Caco-2 (cell line): ENCODE measurements around the gene GFRA1. TPM values are rescaled to one million over a fixed set of nuclear protein-coding genes. Genes with fewer than 3 reads are reported as not detected.

ENCODE experiments used
- BruUV-seq: library from RNA; stranded (reverse); fragments of 400-500 nt; replicated peaks from 2 replicates; lab custom pipeline; 2021; lab: Mats Ljungman, UMichigan
- CTCF ChIA-PET: fragments of 300-600 bp; sonication (Branson Sonifier 250); formaldehyde crosslinking; loops from one replicate; lab custom pipeline; 2022; ENCODE audit warnings: antibody characterized with exemption; lab: Charles Lee
- POLR2A ChIA-PET: fragments of 300-600 bp; sonication (Branson Sonifier 250); formaldehyde crosslinking; loops from one replicate; lab custom pipeline; 2022; ENCODE audit warnings: antibody characterized with exemption; lab: Charles Lee
- DNase-seq, 2 experiments: peaks; one replicate each; pipeline versions ENCODE4 v3.0.0 to v3.0.0-alpha.2; 2020 to 2022
- H3K27me3 ChIP-seq: replicated peaks from 2 replicates; pipeline ENCODE4 v1.6.0; 2011; ENCODE audit warnings: low read length; ENCODE audit not compliant: control insufficient read depth, insufficient read depth
- H3K36me3 ChIP-seq: 2 replicates; pipeline ENCODE4 v1.5.1; 2011; ENCODE audit warnings: low read length; ENCODE audit not compliant: control insufficient read depth, insufficient read depth
- H3K4me1 ChIP-seq: fragments of 250-450 bp; sonication (Bioruptor Pico); 2 replicates; pipeline ENCODE4 v1.5.1; 2020; ENCODE audit warnings: mild to moderate bottlenecking
- H3K4me3 ChIP-seq: 2 replicates; pipeline ENCODE4 v1.5.1; 2011; ENCODE audit warnings: low read depth, mild to moderate bottlenecking, control low read depth, low read length
- H3K9me3 ChIP-seq: fragments of 250-450 bp; sonication (Bioruptor Pico); 2 replicates; pipeline ENCODE4 v1.5.1; 2020; ENCODE audit warnings: mild to moderate bottlenecking, moderate library complexity
- H3K27ac Mint-ChIP-seq: one replicate; pipeline ENCODE4 v1.8.0; 2022; ENCODE audit warnings: mixed read lengths; ENCODE audit not compliant: unreplicated experiment
- H3K27me3 Mint-ChIP-seq: one replicate; pipeline ENCODE4 v1.8.0; 2022; ENCODE audit warnings: mixed read lengths; ENCODE audit not compliant: insufficient read depth, unreplicated experiment
- H3K36me3 Mint-ChIP-seq: one replicate; pipeline ENCODE4 v1.8.0; 2022; ENCODE audit warnings: mild to moderate bottlenecking, mixed read lengths; ENCODE audit not compliant: insufficient read depth, unreplicated experiment
- H3K4me1 Mint-ChIP-seq: one replicate; pipeline ENCODE4 v1.8.0; 2022; ENCODE audit warnings: low read depth, mixed read lengths; ENCODE audit not compliant: unreplicated experiment
- H3K4me3 Mint-ChIP-seq: one replicate; pipeline ENCODE4 v1.8.0; 2022; ENCODE audit warnings: mild to moderate bottlenecking, moderate library complexity, mixed read lengths; ENCODE audit not compliant: unreplicated experiment
- H3K9me3 Mint-ChIP-seq: one replicate; pipeline ENCODE4 v1.8.0; 2022; ENCODE audit warnings: mixed read lengths; ENCODE audit not compliant: unreplicated experiment
- CTCF ChIP-seq, 2 experiments: fragments of 200-600 bp in 1 of 2; IDR thresholded peaks; 1 replicate in 1 of 2; 2 replicates in 1 of 2; pipeline versions ENCODE4 v1.5.1 to v1.8.0; 2011 to 2022; ENCODE audit warnings: antibody characterized with exemption in 1 of 2, control low read depth in 1 of 2, inconsistent platforms in 1 of 2, low read depth in 1 of 2, low read length in 1 of 2, mild to moderate bottlenecking in 1 of 2, moderate library complexity in 1 of 2; ENCODE audit not compliant: insufficient read depth in 1 of 2, severe bottlenecking in 1 of 2, unreplicated experiment in 1 of 2
- intact Hi-C: fragments of 100-400 bp; cut with micrococcal nuclease; formaldehyde crosslinking; loops from one replicate; pipeline ENCODE4 v1.10.0; 2022; ENCODE audit not compliant: unreplicated experiment
- total RNA-seq: library from RNA; stranded (reverse); gene quantifications from 2 replicates; pipeline ENCODE4 v1.2.3, GENCODE V29; 2022

The GFRA1 gene
- total RNA-seq, 1 experiment from 2014 or later: not detected

- Mint-ChIP-seq H3K9me3 (no peaks in the 10 kb centered on the region), H3K36me3 (no peaks in the 10 kb centered on the region), H3K27me3 (no peaks in the 10 kb centered on the region), H3K27ac (no peak overlapping the region), H3K4me1 (no peaks in the 10 kb centered on the region), H3K4me3 (no peak overlapping the region)
- H3K4me3 ChIP-seq: no peak overlapping the region
- no peaks in the 10 kb centered on the region for H3K27me3 ChIP-seq
- peaks cover 6% of the 10 kb centered on the region; the same call in 1 of the 2 replicates for H3K4me1 ChIP-seq
- ChIA-PET POLR2A (no interaction called here), CTCF (no interaction called here)
- no peaks in the 10 kb centered on the region for H3K9me3 ChIP-seq
- BruUV-seq: no TSS peak
- H3K36me3 ChIP-seq: no peaks in the 10 kb centered on the region
- no peak for TF ChIP-seq CTCF (IDR thresholded peaks at IDR 0.05; ENCODE audit: insufficient read depth in 1 of 2, low read depth in 1 of 2, low read length in 1 of 2, severe bottlenecking in 1 of 2, unreplicated experiment in 1 of 2)
- DNase-seq: no peak
- intact Hi-C loops: no loop called here
These were observed 190.2 kb downstream of the GFRA1 start for GRCh38 chr10:116082762-116083161.

GRCh38 chr10:116082206-116082605 lies 190.8 kb downstream of the GFRA1 start:
- Mint-ChIP-seq H3K4me1 (no peaks in the 10 kb centered on the region), H3K36me3 (no peaks in the 10 kb centered on the region), H3K27me3 (no peaks in the 10 kb centered on the region), H3K4me3 (no peak overlapping the region), H3K27ac (no peak overlapping the region), H3K9me3 (no peaks in the 10 kb centered on the region)
- ChIA-PET CTCF (no interaction called here), POLR2A (no interaction called here)
- no TSS peak for BruUV-seq
- Histone ChIP-seq H3K4me3 (no peak overlapping the region), H3K27me3 (no peaks in the 10 kb centered on the region), H3K4me1 (peaks cover 6% of the 10 kb centered on the region; the same call in 1 of the 2 replicates), H3K36me3 (no peaks in the 10 kb centered on the region), H3K9me3 (no peaks in the 10 kb centered on the region)
- DNase-seq: no peak
- TF ChIP-seq CTCF (IDR thresholded peaks at IDR 0.05; ENCODE audit: insufficient read depth in 1 of 2, low read depth in 1 of 2, low read length in 1 of 2, severe bottlenecking in 1 of 2, unreplicated experiment in 1 of 2): no peak
- intact Hi-C loops: no loop called here

- BruUV-seq: no TSS peak
- no peaks in the 10 kb centered on the region for H3K27me3 ChIP-seq
- peaks cover 6% of the 10 kb centered on the region; the same call in 1 of the 2 replicates for H3K4me1 ChIP-seq
- intact Hi-C loops: no loop called here
- H3K9me3 ChIP-seq: no peaks in the 10 kb centered on the region
- Mint-ChIP-seq H3K4me1 (no peaks in the 10 kb centered on the region), H3K27me3 (no peaks in the 10 kb centered on the region), H3K36me3 (no peaks in the 10 kb centered on the region), H3K4me3 (no peak overlapping the region), H3K9me3 (no peaks in the 10 kb centered on the region), H3K27ac (no peak overlapping the region)
- POLR2A ChIA-PET: no interaction called here
- DNase-seq: no peak
- no peak for TF ChIP-seq CTCF (IDR thresholded peaks at IDR 0.05; ENCODE audit: insufficient read depth in 1 of 2, low read depth in 1 of 2, low read length in 1 of 2, severe bottlenecking in 1 of 2, unreplicated experiment in 1 of 2)
- no peak overlapping the region for H3K4me3 ChIP-seq
- no peaks in the 10 kb centered on the region for H3K36me3 ChIP-seq
- CTCF ChIA-PET: no interaction called here
These were observed 192.5 kb downstream of the GFRA1 start for GRCh38 chr10:116080553-116080952.
